GM12878 (cell line): ENCODE measurements around the gene TMEM52B. TPM values are rescaled to one million over a fixed set of nuclear protein-coding genes. Genes with fewer than 3 reads are reported as not detected.
A peak's percentile ranks its signal among the peaks of the same experiment; 100 is the strongest.

Source experiments
- BCL11A ChIP-seq: IDR thresholded peaks from 2 replicates; pipeline ENCODE4 v1.6.1; 2011; ENCODE audit warnings: low read depth, low read length
- BMI1 ChIP-seq: fragments of 450-650 bp; IDR thresholded peaks from 2 replicates; pipeline ENCODE4 v1.6.1; 2016; ENCODE audit warnings: mild to moderate bottlenecking, moderate library complexity, borderline replicate concordance
- CBFB ChIP-seq: IDR thresholded peaks from 2 replicates; pipeline ENCODE4 v1.6.1; 2016; ENCODE audit warnings: antibody characterized with exemption, low read depth
- CBX3 ChIP-seq: fragments of 200-600 bp; sonication (generic); IDR thresholded peaks from 2 replicates; pipeline ENCODE4 v1.6.1; 2016; ENCODE audit warnings: low read depth, borderline replicate concordance
- CREB1 ChIP-seq: IDR thresholded peaks from 2 replicates; pipeline ENCODE4 v1.6.1; 2012; ENCODE audit warnings: low read depth, mild to moderate bottlenecking, inconsistent platforms
- CREM ChIP-seq: IDR thresholded peaks from 2 replicates; pipeline ENCODE4 v1.6.1; 2014; ENCODE audit warnings: antibody characterized with exemption, low read depth
- DPF2 ChIP-seq: fragments of 450-650 bp; IDR thresholded peaks from 2 replicates; pipeline ENCODE4 v1.6.1; 2017; ENCODE audit warnings: mild to moderate bottlenecking
- ESRRA ChIP-seq: IDR thresholded peaks from 2 replicates; pipeline ENCODE4 v1.6.1; 2012; ENCODE audit warnings: mild to moderate bottlenecking, low read length, improper control_type of control experiment
- ETV6 ChIP-seq, 2 experiments: fragments of 450-650 bp in 1 of 2; IDR thresholded peaks in 1 of 2; conservative IDR thresholded peaks in 1 of 2; 2 replicates each; pipeline ENCODE4 v1.6.1; 2014; ENCODE audit warnings: antibody characterized with exemption in 1 of 2, borderline replicate concordance in 1 of 2, low read depth in 1 of 2, mild to moderate bottlenecking in 1 of 2, moderate library complexity in 1 of 2
- FOXK2 ChIP-seq: fragments of 450-650 bp; IDR thresholded peaks from 2 replicates; pipeline ENCODE4 v1.6.1; 2017; ENCODE audit warnings: mild to moderate bottlenecking, moderate library complexity
- HCFC1 ChIP-seq: fragments of 150-350 bp; IDR thresholded peaks from 2 replicates; pipeline ENCODE4 v1.6.1; 2014; ENCODE audit warnings: low read length
- IKZF2 ChIP-seq, 2 experiments: fragments of 450-650 bp; IDR thresholded peaks; 2 replicates each; pipeline ENCODE4 v1.6.1; 2017; ENCODE audit warnings: mild to moderate bottlenecking in 2 of 2, moderate library complexity in 2 of 2
- IRF4 ChIP-seq: IDR thresholded peaks from 2 replicates; pipeline ENCODE4 v1.6.1; 2011; ENCODE audit warnings: low read depth, low read length
- KAT2A ChIP-seq: conservative IDR thresholded peaks from 2 replicates; pipeline ENCODE4 v1.6.1; 2011; ENCODE audit warnings: low read depth, low read length; ENCODE audit not compliant: control insufficient read depth
- KLF5 ChIP-seq: fragments of 450-650 bp; IDR thresholded peaks from 2 replicates; pipeline ENCODE4 v1.6.1; 2014; ENCODE audit warnings: mild to moderate bottlenecking; ENCODE audit not compliant: partially characterized antibody
- NFIC ChIP-seq: IDR thresholded peaks from 2 replicates; pipeline ENCODE4 v1.6.1; 2012; ENCODE audit warnings: low read depth, mild to moderate bottlenecking, inconsistent platforms, low read length, moderate library complexity
- NFYA ChIP-seq: IDR thresholded peaks from 2 replicates; pipeline ENCODE4 v1.6.1; 2011; ENCODE audit warnings: low read depth, mild to moderate bottlenecking, low read length, improper control_type of control experiment, borderline replicate concordance
- NR2C1 ChIP-seq: fragments of 450-650 bp; IDR thresholded peaks from 2 replicates; pipeline ENCODE4 v1.6.1; 2017; ENCODE audit warnings: antibody characterized with exemption, mild to moderate bottlenecking, moderate library complexity
- NR2C2 ChIP-seq: IDR thresholded peaks from 2 replicates; pipeline ENCODE4 v1.6.1; 2011; ENCODE audit warnings: borderline replicate concordance, low read depth; ENCODE audit not compliant: control insufficient read depth, insufficient read length
- PML ChIP-seq: IDR thresholded peaks from 2 replicates; pipeline ENCODE4 v1.6.1; 2012; ENCODE audit warnings: low read length, inconsistent platforms
- PRDM15 ChIP-seq: fragments of 450-650 bp; formaldehyde crosslinking; IDR thresholded peaks from 2 replicates; pipeline ENCODE4 v1.4.0; 2020; ENCODE audit warnings: mild to moderate bottlenecking, moderate library complexity
- RB1 ChIP-seq: fragments of 450-650 bp; formaldehyde crosslinking; IDR thresholded peaks from 2 replicates; pipeline ENCODE4 v1.6.1; 2017; ENCODE audit warnings: mild to moderate bottlenecking, borderline replicate concordance
- RUNX3 ChIP-seq: IDR thresholded peaks from 2 replicates; pipeline ENCODE4 v1.6.1; 2012; ENCODE audit warnings: low read length, inconsistent platforms
- SKIL ChIP-seq: fragments of 450-650 bp; IDR thresholded peaks from 2 replicates; pipeline ENCODE4 v1.6.1; 2017; ENCODE audit warnings: mild to moderate bottlenecking, low read depth, inconsistent platforms; ENCODE audit not compliant: poor library complexity, severe bottlenecking
- SMAD5 ChIP-seq: IDR thresholded peaks from 2 replicates; pipeline ENCODE4 v1.6.1; 2016; ENCODE audit warnings: antibody characterized with exemption, low read depth
- TCF3 ChIP-seq: IDR thresholded peaks from 2 replicates; pipeline ENCODE4 v1.6.1; 2012; ENCODE audit warnings: low read depth, mild to moderate bottlenecking, low read length, borderline replicate concordance; ENCODE audit not compliant: insufficient read depth
- ZNF207 ChIP-seq: fragments of 450-650 bp; IDR thresholded peaks from 2 replicates; pipeline ENCODE4 v1.6.1; 2014; ENCODE audit warnings: antibody characterized with exemption, mild to moderate bottlenecking, borderline replicate concordance
- polyA plus RNA-seq, 11 experiments: library from polyadenylated mRNA; depleted of rRNA in 4 of 11; unstranded in 6 of 11; stranded (reverse) in 5 of 11; fragments of >200 nt; fragmentation: Nextera tagmentation in 4 of 11; fragmentation: Illumina TruSeq in 1 of 11; extraction: Ambion mirVana in 4 of 11; extraction: Trizol in 1 of 11; gene quantifications; 1 replicate in 1 of 11; 2 replicates in 10 of 11; pipeline versions ENCODE4 v1.2.1 to v1.2.3, GENCODE V29; 2011 to 2016; ENCODE audit warnings: inconsistent platforms in 2 of 11, missing spikeins in 2 of 11, low read depth in 1 of 11
- total RNA-seq, 4 experiments: library from RNA; depleted of rRNA in 3 of 4; stranded (reverse); fragments of >200 nt in 3 of 4; fragmentation: Illumina TruSeq in 1 of 4; extraction: Trizol in 1 of 4; gene quantifications; 2 replicates each; pipeline versions ENCODE4 v1.2.1 to v1.2.3, GENCODE V29; 2013 to 2021

Gene TMEM52B
- total and polyA plus RNA-seq, 10 of the 15 experiments (the other 5 are each of a cell fraction or from before 2014, with no cell fraction given), result not detected

- TF ChIP-seq PRDM15 (CRISPR knock-in tag) (no peak), NR2C1 (no peak), BCL11A (peak; percentile 90), KAT2A (no peak), ZNF207 (no peak), TCF3 (no peak), BMI1 (peak; percentile 69), ESRRA (no peak), IRF4 (peak; percentile 95), KLF5 (no peak), RUNX3 (peak; percentile 96), RB1 (no peak), PML (peak; percentile 36; the same call in 1 of the 2 replicates), DPF2 (peak; percentile 92), FOXK2 (no peak), SMAD5 (no peak), CREB1 (no peak), NFIC (peak; percentile 95), SKIL (no peak), ETV6 (conservative IDR thresholded peaks at IDR 0.05 in 1 of 2, IDR thresholded peaks at IDR 0.05 in 1 of 2; ENCODE audit: borderline replicate concordance in 1 of 2, low read depth in 1 of 2) (peak in 1 of 2 experiments; percentile 82; a peak in 2 of 4 replicates), CBFB (no peak; the same call in 1 of the 2 replicates), NR2C2 (no peak), NFYA (no peak), IKZF2 (IDR thresholded peaks at IDR 0.05) (peak; percentile 95), HCFC1 (no peak), CBX3 (no peak), CREM (peak; percentile 41; the same call in 1 of the 2 replicates)
Observed at GRCh38 chr12:10130042-10130441, 48.8 kb upstream of the TMEM52B start, which contains the start of gene CLEC7A (continued).
